ENCODE results near the gene OTP. TPM values are rescaled to one million over a fixed set of nuclear protein-coding genes. Genes with fewer than 3 reads are reported as not detected.

The OTP gene
- under 0.01 TPM in 1 of 2 replicates, not detected in the other for total RNA-seq

GRCh38 chr5:77637998-77638762 lies at the start of gene OTP:
Gene OTP (minus strand): TSS chr5:77638713. CDS start chr5:77638549, 164 bp downstream.

Other genes starting within 250 kb of the OTP start
- 165 and 179 TPM in 2 replicates for gene WDR41, start 146.4 kb downstream of the OTP start, total RNA-seq
- 98.3 and 116 TPM in 2 replicates for gene TBCA, start 137.6 kb upstream of the OTP start, total RNA-seq

Data from uterine smooth muscle cell (primary cell).